Right hindlimb (tissue), 1 donor: ENCODE measurements around the gene PNPLA8.
"Not testable (repeated sequence)": the region's sequence is repeated elsewhere in the genome, so short reads cannot be mapped to it uniquely, and the experiment has no call there.

Source experiments
- DNase-seq: peaks from one replicate; pipeline ENCODE4 v3.0.0-alpha.2; 2018

The PNPLA8 gene, protein sequence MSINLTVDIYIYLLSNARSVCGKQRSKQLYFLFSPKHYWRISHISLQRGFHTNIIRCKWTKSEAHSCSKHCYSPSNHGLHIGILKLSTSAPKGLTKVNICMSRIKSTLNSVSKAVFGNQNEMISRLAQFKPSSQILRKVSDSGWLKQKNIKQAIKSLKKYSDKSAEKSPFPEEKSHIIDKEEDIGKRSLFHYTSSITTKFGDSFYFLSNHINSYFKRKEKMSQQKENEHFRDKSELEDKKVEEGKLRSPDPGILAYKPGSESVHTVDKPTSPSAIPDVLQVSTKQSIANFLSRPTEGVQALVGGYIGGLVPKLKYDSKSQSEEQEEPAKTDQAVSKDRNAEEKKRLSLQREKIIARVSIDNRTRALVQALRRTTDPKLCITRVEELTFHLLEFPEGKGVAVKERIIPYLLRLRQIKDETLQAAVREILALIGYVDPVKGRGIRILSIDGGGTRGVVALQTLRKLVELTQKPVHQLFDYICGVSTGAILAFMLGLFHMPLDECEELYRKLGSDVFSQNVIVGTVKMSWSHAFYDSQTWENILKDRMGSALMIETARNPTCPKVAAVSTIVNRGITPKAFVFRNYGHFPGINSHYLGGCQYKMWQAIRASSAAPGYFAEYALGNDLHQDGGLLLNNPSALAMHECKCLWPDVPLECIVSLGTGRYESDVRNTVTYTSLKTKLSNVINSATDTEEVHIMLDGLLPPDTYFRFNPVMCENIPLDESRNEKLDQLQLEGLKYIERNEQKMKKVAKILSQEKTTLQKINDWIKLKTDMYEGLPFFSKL

DNA sequence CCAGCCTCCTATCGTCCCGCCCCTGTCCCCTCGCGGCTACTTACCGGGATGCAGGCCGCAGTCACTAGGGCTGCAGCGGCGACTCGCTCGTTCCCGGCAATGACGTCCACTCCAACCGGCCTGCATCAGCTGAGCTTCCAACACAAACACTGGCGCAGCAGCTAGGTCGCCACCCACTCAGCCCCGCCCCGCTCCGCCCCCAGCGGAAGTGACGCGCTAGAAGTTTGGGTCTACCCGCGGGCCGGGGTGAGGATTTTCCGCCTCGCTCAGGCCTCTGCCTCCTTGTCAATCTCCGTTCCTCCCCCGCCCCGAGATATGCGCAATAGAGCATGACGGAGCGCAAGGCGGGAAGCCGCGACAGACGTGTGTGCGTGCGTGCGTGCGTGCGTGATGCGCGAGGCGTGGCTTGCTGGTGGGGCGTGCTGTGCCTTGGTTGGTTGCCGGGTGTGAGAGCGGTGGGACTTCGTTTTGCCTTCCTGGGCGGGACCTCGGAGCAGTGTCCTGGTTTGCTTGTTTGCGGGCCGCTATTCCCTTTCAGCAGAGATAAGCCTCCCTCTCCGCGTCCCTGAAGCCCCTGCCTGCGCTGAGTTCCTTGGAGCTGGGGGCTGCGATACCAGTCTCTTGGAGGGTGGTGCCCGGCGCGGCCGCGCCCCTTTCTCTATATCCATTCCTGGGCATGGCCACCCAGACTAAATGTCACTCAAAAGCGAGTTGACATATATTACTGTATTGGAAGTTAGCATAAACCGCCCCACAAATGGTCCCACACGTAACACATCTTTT, at the start of gene PNPLA8:
Gene PNPLA8 (minus strand): TSS at position 151 of the 783 bp plus-strand sequence. CDS start 10,644 bp downstream, outside the sequence.
- DNase-seq = peak; percentile 100

DNA sequence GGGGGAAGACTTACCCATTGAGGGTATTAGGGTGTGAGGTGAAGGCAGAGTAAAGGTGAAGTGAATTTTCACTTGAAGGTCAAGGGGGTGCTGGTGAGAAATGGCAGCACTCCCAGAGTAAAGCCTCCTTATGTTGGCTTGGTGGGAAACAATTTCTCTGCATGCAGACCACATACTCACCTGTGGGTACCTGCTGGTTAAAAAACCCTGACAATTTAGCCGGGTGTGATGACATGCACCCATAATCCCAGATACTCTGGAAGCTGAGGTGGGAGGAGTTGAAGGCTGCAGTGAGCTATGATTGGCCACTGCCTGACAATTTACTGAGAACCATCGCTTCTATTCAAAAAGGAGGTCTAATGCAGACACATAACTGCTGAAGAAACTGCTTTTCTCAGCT, 49.2 kb upstream of the PNPLA8 start:
- DNase-seq = no peak

DNA sequence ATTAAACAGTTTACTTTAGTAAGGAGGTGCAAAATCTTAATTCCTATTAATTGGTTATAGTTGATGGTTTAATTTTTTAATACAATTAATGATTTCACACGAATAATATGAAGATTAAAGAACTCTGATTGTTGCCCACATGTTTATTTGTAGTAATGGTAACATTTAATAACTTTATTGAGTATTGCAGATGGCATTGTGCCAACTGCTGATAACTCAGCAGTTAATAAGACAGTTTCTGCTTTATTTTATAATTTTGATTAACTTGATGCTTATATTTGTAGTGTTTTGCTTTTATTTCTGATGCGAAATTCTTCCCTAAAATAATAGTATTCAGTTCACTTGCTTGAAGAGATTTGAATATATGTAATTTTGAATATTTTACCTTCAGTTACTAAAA, 46.5 kb upstream of the PNPLA8 start:
- no peak for DNase-seq

GRCh38 chr7:108570146-108570755, 44.3 kb upstream of the PNPLA8 start:
- DNase-seq = peak; percentile 32

GRCh38 chr7:108569381-108570145, 43.6 kb upstream of the PNPLA8 start, which contains the start of the genes DNAJB9 and THAP5:
DNAJB9 (plus strand) TSS chr7:108569874; CDS start chr7:108571727, 1,853 bp downstream.
THAP5 (minus strand) TSS chr7:108569706; CDS start chr7:108569569, 137 bp downstream.
- DNase-seq = peak; percentile 100

DNA sequence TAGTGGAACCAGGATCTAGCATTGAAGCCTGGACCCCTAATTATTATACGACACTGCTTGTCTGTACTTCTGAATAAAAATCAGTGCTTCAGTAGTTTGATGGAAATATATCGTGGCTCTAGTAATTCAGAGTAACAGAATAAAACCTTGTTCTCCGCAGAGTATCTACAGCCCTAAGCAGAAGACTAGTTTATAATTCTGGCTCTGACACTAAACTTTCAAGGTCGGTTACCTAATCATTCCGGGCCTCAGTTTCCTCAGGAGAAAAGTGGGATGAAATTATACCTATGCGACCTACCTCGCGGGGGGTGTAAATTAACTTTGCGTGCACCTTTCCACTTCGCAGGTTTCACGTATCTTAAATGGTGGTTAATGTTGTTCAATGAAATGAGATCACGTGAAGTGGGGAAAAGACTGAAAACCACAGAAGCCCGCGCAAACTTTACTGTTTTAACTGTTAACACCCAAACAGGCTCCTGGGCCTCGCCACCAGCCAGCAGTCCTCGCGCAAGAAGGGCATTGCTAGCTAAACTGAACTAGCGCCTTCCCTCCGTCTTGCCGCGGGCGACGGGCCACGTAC, 43.0 kb upstream of the PNPLA8 start:
- no peak for DNase-seq

DNA sequence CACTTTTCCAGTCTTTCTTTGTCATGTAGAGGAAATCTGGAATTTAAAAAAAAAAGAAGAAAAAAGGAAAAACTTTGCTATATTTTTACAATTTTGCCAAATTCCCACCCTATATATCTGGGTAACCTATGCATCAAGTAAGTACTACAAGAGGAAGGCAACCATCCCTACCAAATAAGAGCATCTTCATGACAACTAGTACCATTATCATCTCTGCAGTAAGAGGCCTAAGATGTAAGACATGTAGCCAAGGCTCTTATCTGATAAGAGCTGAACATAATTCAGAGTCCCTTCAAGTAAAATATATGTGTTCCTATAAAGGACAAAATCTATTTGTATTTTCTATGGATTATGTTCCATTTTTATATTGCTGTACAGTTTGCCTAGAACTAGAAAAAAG, 40.1 kb upstream of the PNPLA8 start:
- DNase-seq = no peak

DNA sequence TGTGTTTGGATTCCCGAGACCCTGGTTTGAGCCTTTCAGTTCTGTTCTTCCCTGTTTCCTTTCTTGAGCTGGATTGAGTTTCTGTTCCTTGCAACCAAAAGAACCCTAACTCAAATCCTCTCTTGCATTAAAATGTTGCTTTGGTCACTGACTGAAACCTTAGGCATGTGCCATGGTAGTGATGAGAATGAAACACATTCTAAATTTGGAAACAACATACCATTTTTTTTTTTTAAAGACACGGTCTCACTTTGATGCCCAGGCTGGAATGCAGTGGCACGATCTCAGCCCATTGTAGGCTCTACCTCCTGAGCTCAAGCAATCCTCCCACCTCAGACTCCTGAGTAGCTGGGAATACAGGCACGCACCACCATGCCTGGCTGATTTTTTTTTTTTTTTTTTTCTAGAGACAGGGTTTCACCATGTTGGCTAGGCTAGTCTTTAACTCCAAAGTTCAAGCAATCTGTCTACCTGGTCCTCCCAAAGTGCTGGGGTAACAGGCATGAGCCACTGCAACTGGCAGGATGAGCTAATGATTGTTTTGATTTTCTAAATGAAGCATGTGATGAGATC, 35.2 kb upstream of the PNPLA8 start:
- no peak for DNase-seq

GRCh38 chr7:108559253-108559652, 33.3 kb upstream of the PNPLA8 start:
- no peak for DNase-seq

DNA sequence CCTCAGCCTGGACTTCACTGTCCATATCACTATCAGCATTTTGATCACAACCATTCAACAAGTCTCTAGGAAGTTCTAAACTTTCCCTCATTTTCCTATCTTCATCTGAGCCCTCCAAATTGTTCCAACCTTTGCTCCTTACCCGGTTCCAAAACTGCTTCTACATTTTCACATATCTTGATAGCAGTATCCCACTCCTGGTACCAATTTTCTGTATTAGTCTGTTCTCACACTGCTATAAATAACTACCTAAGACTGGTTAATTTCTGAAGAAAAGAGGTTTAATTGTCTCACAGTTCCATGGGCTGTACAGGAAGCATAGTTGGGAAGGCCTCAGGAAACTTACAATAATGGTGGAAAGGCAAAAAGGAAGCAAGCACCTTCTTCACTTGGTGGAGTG, 31.7 kb upstream of the PNPLA8 start:
- no peak for DNase-seq

DNA sequence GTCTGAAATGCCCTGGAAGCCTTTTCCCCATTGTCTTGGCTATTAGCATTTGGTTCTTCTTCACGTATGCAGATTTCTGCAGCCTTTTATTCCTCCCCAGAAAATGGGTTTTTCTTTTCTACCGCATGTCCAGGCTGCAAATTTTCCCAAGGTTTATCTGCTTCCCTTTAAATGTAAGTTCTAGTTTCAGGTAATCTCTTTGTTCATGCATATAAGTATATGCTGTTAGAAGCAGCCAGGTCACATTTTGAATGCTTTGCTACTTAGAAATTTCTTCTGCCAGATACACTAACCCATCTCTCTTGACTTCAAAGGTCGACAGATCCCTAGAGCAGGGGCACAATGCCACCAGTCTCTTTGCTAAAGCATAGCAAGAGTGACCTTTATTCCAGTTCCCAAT, 31.3 kb upstream of the PNPLA8 start:
- DNase-seq = no peak

DNA sequence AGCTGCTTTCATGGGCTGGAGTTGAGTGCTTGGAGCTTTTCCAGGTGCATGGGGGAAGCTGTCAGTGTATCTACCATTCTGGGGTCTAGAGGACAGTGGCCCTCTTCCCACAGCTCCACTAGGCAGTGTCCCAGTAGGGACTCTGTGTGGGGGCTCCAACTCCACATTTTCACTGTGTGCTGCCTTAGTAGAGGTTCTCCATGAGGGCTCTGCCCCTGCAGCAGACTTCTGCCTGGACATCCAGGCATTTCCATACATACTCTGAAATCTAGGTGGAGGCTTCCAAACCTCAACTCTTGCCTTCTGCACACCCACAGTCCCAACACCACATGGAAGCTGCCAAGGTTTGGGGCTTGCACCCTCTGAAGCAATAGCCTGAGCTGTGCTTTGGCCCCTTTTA, 30.7 kb upstream of the PNPLA8 start:
- DNase-seq = not testable (repeated sequence)

- not testable (repeated sequence) for DNase-seq
Measured at GRCh38 chr7:108548141-108548896, 22.4 kb upstream of the PNPLA8 start.

DNA sequence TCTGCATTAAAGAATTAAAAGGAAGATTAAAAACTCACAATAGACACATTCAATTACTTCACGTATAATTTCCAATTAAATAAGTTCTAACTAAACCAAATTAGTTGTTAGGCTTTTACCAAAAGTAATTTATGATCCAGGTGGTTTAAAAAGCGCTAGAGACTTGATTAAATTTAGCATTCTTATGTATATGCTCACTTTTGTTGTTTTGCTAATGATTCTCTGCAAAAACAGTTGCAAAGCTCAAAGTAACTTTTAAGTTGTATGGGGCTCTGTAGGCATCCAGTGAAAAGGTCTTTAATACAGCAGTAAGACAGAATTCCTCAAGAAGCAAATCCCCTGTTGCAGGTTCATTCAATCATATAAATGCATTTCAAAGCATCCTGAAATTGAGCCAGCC, 15.5 kb upstream of the PNPLA8 start:
- no peak for DNase-seq

GRCh38 chr7:108538685-108539084, 12.8 kb upstream of the PNPLA8 start:
- DNase-seq = not testable (repeated sequence)

GRCh38 chr7:108538236-108538635, 12.3 kb upstream of the PNPLA8 start:
- DNase-seq = not testable (repeated sequence)

DNA sequence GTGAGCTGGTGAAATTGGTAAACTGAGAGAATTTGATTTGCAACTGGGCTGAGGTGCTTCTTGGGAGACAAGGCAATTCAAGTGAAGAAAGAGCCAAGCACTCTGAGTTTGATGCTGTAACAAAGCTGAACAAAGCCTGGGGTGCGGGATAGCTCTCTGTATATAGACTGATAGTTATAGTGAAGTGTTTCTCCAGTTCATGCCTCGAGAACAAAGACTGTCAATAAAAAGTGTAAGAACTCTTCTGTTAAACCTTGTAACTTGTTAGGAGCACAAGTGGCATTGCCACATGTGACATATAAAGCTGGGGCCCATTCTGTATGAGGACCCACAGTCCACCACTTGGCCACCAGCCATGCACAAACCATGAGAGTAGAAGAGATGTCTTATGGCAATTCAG, 11.3 kb upstream of the PNPLA8 start:
- no peak for DNase-seq

DNA sequence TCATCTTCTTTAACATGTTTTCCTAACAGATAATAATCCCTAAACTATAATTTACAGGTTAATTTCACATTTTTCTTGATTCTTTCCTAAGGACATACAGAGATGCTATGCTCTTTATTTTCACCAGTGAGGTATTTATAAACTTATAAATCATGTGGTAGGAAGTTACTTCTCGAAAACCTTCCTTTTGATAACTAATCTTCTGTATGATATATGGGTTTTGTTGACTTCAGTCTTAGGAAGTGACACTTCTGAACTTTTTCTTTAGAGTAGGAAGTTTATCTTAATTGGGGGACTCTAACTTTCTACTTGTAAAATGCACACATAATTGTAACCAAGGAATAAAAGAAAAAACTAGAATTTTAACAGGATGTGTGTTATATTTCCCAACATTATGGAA, 9.8 kb upstream of the PNPLA8 start:
- DNase-seq = no peak

DNA sequence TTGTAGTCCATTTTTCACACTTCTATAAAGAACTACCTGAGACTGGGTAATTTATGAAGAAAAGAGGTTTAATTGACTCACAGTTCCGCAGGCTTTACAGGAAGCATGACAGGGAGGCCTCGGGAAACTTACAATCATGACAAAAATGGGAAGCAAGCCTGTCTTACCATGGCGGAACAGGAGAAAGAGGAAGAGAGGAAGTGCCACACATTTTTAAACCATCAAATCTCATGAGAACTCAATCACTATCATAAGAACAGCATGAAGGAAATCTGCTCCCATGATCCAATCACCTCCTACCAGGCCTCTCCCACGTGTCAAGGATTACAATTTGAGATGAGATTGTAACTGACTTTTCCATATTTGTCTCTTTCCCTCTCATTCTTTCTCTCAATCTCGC, 9.3 kb upstream of the PNPLA8 start:
- DNase-seq = no peak

- no peak for DNase-seq
Measured at GRCh38 chr7:108533712-108534111, 7.8 kb upstream of the PNPLA8 start.
